ENCODE measurements around the gene TSPYL4. TPM values are rescaled to one million over a fixed set of nuclear protein-coding genes. Genes with fewer than 3 reads are reported as not detected.

The TSPYL4 gene
- total RNA-seq, 2 experiments from 2014 or later: 14.8 to 16.2 TPM

DNA sequence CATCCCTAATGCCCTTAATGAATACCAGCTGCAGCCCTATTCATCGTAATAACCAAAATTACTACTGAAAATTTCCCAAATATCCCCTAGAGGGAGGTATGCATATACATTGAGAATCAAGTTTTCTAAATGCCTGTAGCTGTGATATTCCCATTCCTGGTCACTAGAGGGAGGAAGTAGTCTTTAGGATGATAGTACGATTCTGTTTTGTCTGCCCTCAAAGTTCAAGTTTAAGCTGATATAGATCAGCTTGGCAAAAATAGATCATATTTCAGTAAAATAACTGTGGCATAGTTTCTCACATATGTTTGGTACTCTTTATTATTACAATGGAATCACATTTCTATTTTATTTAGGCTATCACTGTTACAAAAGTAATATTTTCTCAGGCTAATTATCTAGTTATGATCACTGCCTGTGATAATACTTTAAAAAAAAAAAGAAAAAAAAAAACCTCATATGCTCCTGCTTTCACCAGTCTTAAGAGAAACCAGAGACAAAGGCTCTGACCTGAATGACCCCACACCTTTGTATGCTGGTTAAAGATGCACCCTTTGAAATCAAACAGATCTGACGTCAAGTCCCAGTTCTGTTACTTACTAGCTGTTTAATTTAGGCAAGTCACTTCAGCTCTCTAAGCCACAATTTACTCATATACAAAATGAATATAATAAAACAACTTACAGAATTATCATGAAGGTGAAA lies 14.9 kb upstream of the TSPYL4 start:
- H3K79me2 ChIP-seq (ENCODE audit: insufficient read depth, low read depth, low read length): no peaks in the 10 kb centered on the region
- H3K9me2 ChIP-seq (ENCODE audit: insufficient read depth, low read length): no peaks in the 10 kb centered on the region
- no peak overlapping the region for H3K4me2 ChIP-seq (ENCODE audit: low read length)
- 0 out of 2 replicates have a peak, but pooled peaks cover 5% of the 10 kb centered on the region for H4K20me1 ChIP-seq (ENCODE audit: insufficient read depth, low read length)
- no TSS peak for BruUV-seq (replicated peaks)
- no peak overlapping the region for H3K27ac ChIP-seq (ENCODE audit: low read depth, low read length, poor library complexity, severe bottlenecking)
- TF ChIP-seq, protein P1, sequence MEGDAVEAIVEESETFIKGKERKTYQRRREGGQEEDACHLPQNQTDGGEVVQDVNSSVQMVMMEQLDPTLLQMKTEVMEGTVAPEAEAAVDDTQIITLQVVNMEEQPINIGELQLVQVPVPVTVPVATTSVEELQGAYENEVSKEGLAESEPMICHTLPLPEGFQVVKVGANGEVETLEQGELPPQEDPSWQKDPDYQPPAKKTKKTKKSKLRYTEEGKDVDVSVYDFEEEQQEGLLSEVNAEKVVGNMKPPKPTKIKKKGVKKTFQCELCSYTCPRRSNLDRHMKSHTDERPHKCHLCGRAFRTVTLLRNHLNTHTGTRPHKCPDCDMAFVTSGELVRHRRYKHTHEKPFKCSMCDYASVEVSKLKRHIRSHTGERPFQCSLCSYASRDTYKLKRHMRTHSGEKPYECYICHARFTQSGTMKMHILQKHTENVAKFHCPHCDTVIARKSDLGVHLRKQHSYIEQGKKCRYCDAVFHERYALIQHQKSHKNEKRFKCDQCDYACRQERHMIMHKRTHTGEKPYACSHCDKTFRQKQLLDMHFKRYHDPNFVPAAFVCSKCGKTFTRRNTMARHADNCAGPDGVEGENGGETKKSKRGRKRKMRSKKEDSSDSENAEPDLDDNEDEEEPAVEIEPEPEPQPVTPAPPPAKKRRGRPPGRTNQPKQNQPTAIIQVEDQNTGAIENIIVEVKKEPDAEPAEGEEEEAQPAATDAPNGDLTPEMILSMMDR (conservative IDR thresholded peaks at IDR 0.05; ENCODE audit: low read length): peak; percentile 94
- TF ChIP-seq EZH2phosphoT487 (IDR thresholded peaks at IDR 0.05; ENCODE audit: borderline replicate concordance, low read depth, low read length): no peak
- no peak overlapping the region for H3K4me3 ChIP-seq (ENCODE audit: low read depth, low read length, poor library complexity, severe bottlenecking)
- DNase-seq (ENCODE audit: low spot score): peak; percentile 77
- ChIA-PET POLR2A (interaction anchor here (0.7 to 1.5 kb wide), 7 partner anchors 9 to 356 kb away, joined by 3 to 6 read pairs (median 4); partner anchors contain the start of gene TSPYL1), CTCF (ENCODE audit: unreplicated experiment) (interaction anchor here (0.6 to 2.0 kb wide), 6 partner anchors 10 to 304 kb away, joined by 3 to 6 read pairs (median 4); no protein-coding TSS in a partner anchor)
- peaks cover 6% of the 10 kb centered on the region for H3K4me1 ChIP-seq (ENCODE audit: insufficient read depth, low read length, poor library complexity, severe bottlenecking)
- H2AFZ ChIP-seq (ENCODE audit: low read length): no peak overlapping the region
- H3K36me3 ChIP-seq (ENCODE audit: insufficient read depth, low read length): peaks cover 9% of the 10 kb centered on the region
- no peaks in the 10 kb centered on the region for H3K9me3 ChIP-seq (ENCODE audit: low read length)
- intact Hi-C loops (cut with micrococcal nuclease; ENCODE audit: unreplicated experiment): no loop called here

DNA sequence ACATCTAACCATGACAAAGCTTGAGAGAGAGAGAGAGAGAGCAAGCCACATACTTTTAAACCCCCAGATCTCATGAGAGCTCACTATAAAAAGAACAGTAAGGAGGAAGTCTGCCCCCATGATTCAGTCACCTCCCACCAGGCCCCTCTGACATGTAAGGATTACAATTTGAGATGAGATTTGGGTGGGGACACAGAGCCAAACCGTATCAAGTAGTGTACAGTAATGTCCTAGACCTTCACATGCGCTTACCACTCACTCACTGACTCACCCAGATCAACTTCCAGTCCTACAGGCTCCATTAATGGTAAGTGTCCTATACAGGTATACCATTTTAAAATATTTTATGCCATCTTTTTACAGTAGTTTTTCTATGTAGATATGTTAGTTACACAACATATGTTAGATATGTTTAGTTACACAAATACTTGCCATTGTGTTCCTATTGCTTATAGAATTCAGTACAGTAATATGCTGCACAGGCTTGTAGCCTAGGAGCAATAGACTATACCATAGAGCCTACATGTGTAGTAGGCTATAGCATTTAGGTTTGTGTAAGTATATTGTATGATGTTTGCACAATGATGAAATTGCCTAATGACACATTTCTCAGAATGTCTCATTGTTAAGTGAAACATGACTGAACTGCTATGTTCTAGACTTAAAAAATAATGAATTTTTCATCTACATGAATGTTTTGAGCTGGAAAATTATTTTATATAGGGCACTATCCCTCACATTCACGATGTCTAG lies 14.1 kb upstream of the TSPYL4 start:
- BruUV-seq (replicated peaks): no TSS peak
- CTCF ChIA-PET (ENCODE audit: unreplicated experiment): interaction anchor here (0.6 to 2.0 kb wide), 5 partner anchors 24 to 302 kb away, joined by 3 to 6 read pairs (median 4); no protein-coding TSS in a partner anchor
- Histone ChIP-seq H3K9me3 (ENCODE audit: low read length) (no peaks in the 10 kb centered on the region), H3K36me3 (ENCODE audit: insufficient read depth, low read length) (peaks cover 3% of the 10 kb centered on the region; the same call in 1 of the 2 replicates), H4K20me1 (ENCODE audit: insufficient read depth, low read length) (0 out of 2 replicates have a peak, but pooled peaks cover 5% of the 10 kb centered on the region), H3K27ac (ENCODE audit: low read depth, low read length, poor library complexity, severe bottlenecking) (no peak overlapping the region), H3K79me2 (ENCODE audit: insufficient read depth, low read depth, low read length) (no peaks in the 10 kb centered on the region), H2AFZ (ENCODE audit: low read length) (no peak overlapping the region), H3K9me2 (ENCODE audit: insufficient read depth, low read length) (no peaks in the 10 kb centered on the region), H3K4me3 (ENCODE audit: low read depth, low read length, poor library complexity, severe bottlenecking) (no peak overlapping the region), H3K4me1 (ENCODE audit: insufficient read depth, low read length, poor library complexity, severe bottlenecking) (peaks cover 6% of the 10 kb centered on the region), H3K4me2 (ENCODE audit: low read length) (no peak overlapping the region)
- DNase-seq (ENCODE audit: low spot score): no peak
- POLR2A ChIA-PET: interaction anchor here (0.5 to 1.3 kb wide), 8 partner anchors 11 to 356 kb away, joined by 3 to 6 read pairs (median 4); partner anchors contain the start of genes TSPYL1 and TSPYL4
- intact Hi-C loops (cut with micrococcal nuclease; ENCODE audit: unreplicated experiment): no loop called here
- no peak for TF ChIP-seq EZH2phosphoT487 (IDR thresholded peaks at IDR 0.05; ENCODE audit: borderline replicate concordance, low read depth, low read length)
- TF ChIP-seq, protein P1 (conservative IDR thresholded peaks at IDR 0.05; ENCODE audit: low read length): no peak
